HCT116 (cell line): ENCODE results near the gene CRP. TPM values are rescaled to one million over a fixed set of nuclear protein-coding genes. Genes with fewer than 3 reads are reported as not detected.

Source experiments
- ATAC-seq: fragments of 200-7000 bp; cut with Tn5 transposase; 2 replicates; pipeline ENCODE4 v1.9.1; 2020; ENCODE audit warnings: mild to moderate bottlenecking, moderate library complexity
- BruUV-seq: library from RNA; stranded (reverse); fragments of 400-500 nt; replicated peaks from 2 replicates; lab custom pipeline; 2021; lab: Mats Ljungman, UMichigan
- CTCF ChIA-PET: fragments of 300-600 bp; sonication (Branson Sonifier 250); formaldehyde crosslinking; loops from one replicate; lab custom pipeline; 2021; ENCODE audit warnings: antibody characterized with exemption; lab: Charles Lee
- POLR2A ChIA-PET: fragments of 300-600, 350-600 bp; sonication (Branson Sonifier 250); formaldehyde crosslinking; loops from one replicate; lab custom pipeline; 2021; ENCODE audit warnings: antibody characterized with exemption; lab: Charles Lee
- RAD21 ChIA-PET, 2 experiments: fragments of 300-600 bp; sonication (Branson Sonifier 250); formaldehyde crosslinking; loops; one replicate each; lab custom pipeline; 2023; ENCODE audit warnings: low total read pairs in 2 of 2; ENCODE audit not compliant: uncharacterized antibody in 2 of 2, unreplicated experiment in 2 of 2, low non-redundant PET in 1 of 2; lab: Charles Lee
- DNase-seq: peaks from one replicate; pipeline ENCODE4 v3.0.0-alpha.2; 2010; ENCODE audit warnings: low read depth, low spot score
- H2AFZ ChIP-seq: fragments of 200-600 bp; shearing (Covaris generic), sonication (generic); 2 replicates; pipeline ENCODE4 v1.6.1; 2017; ENCODE audit warnings: low read depth, mixed run types, mixed read lengths, antibody characterized with exemption, low read length; ENCODE audit not compliant: poor library complexity, severe bottlenecking
- H3K27ac ChIP-seq: 2 replicates; pipeline ENCODE4 v1.5.1; 2012; ENCODE audit warnings: low read depth, low read length
- H3K27me3 ChIP-seq: fragments of 200-600 bp; sonication (generic); 2 replicates; pipeline ENCODE4 v1.6.1; 2016; ENCODE audit warnings: mixed run types, low read length, mixed read lengths; ENCODE audit not compliant: insufficient read depth
- H3K36me3 ChIP-seq, 2 experiments: fragments of 200-500 bp in 1 of 2; fragments of 200-600 bp in 1 of 2; sonication (Bioruptor generic) in 1 of 2; sonication (generic) in 1 of 2; 2 replicates each; pipeline versions ENCODE4 v1.5.1 to v1.6.1; 2014 to 2016; ENCODE audit warnings: low read length in 2 of 2, inconsistent platforms in 1 of 2, mixed read lengths in 1 of 2, mixed run types in 1 of 2; ENCODE audit not compliant: insufficient read depth in 2 of 2, control insufficient read depth in 1 of 2
- H3K4me1 ChIP-seq, 2 experiments: fragments of 200-600 bp in 1 of 2; sonication (generic) in 1 of 2; 2 replicates each; pipeline versions ENCODE4 v1.5.1 to v1.6.1; 2012 to 2017; ENCODE audit warnings: low read length in 2 of 2, inconsistent platforms in 1 of 2, mild to moderate bottlenecking in 1 of 2, mixed read lengths in 1 of 2, mixed run types in 1 of 2, moderate library complexity in 1 of 2; ENCODE audit not compliant: insufficient read depth in 2 of 2, control insufficient read depth in 1 of 2
- H3K4me2 ChIP-seq: fragments of 200-600 bp; sonication (generic); 2 replicates; pipeline ENCODE4 v1.6.1; 2017; ENCODE audit warnings: mixed run types, low read length, mixed read lengths
- H3K4me3 ChIP-seq, 2 experiments: fragments of 200-600 bp in 1 of 2; sonication (generic) in 1 of 2; replicated peaks in 1 of 2; 2 replicates each; pipeline ENCODE4 v1.5.1; 2011 to 2016; ENCODE audit warnings: low read length in 2 of 2, control low read depth in 1 of 2, low read depth in 1 of 2, mild to moderate bottlenecking in 1 of 2, mixed read lengths in 1 of 2, mixed run types in 1 of 2
- H3K79me2 ChIP-seq: fragments of 200-600 bp; sonication (generic); 2 replicates; pipeline ENCODE4 v1.6.1; 2017; ENCODE audit warnings: mild to moderate bottlenecking, mixed run types, low read length, moderate library complexity, mixed read lengths; ENCODE audit not compliant: insufficient read depth
- H3K9ac ChIP-seq: fragments of 200-600 bp; sonication (generic); 2 replicates; pipeline ENCODE4 v1.6.1; 2016; ENCODE audit warnings: low read length, mixed read lengths
- H3K9me2 ChIP-seq: fragments of 200-600 bp; sonication (generic), shearing (Covaris generic); 2 replicates; pipeline ENCODE4 v1.6.1; 2017; ENCODE audit warnings: mixed run types, mild to moderate bottlenecking, moderate library complexity; ENCODE audit not compliant: insufficient read depth
- H3K9me3 ChIP-seq, 2 experiments: fragments of 200-500 bp in 1 of 2; fragments of 200-600 bp in 1 of 2; sonication (Bioruptor generic) in 1 of 2; sonication (generic) in 1 of 2; 2 replicates each; pipeline ENCODE4 v1.6.1; 2014 to 2017; ENCODE audit warnings: low read length in 2 of 2, mixed read lengths in 2 of 2, inconsistent platforms in 1 of 2, low read depth in 1 of 2, mild to moderate bottlenecking in 1 of 2, mixed run types in 1 of 2, moderate library complexity in 1 of 2; ENCODE audit not compliant: control insufficient read depth in 1 of 2, insufficient read depth in 1 of 2
- H4K20me1 ChIP-seq: fragments of 200-600 bp; sonication (generic), shearing (Covaris generic); 2 replicates; pipeline ENCODE4 v1.6.1; 2017; ENCODE audit warnings: mixed run types, mild to moderate bottlenecking, moderate library complexity; ENCODE audit not compliant: insufficient read depth
- ATF3 ChIP-seq: IDR thresholded peaks from 2 replicates; pipeline ENCODE4 v1.6.1; 2012
- CBX3 ChIP-seq: IDR thresholded peaks from 2 replicates; pipeline ENCODE4 v1.6.1; 2012; ENCODE audit warnings: low read depth
- EGR1 ChIP-seq: IDR thresholded peaks from 2 replicates; pipeline ENCODE4 v1.6.1; 2012; ENCODE audit warnings: low read depth
- EZH2 ChIP-seq: fragments of 200-600 bp; sonication (generic); IDR thresholded peaks from 2 replicates; pipeline ENCODE4 v1.6.1; 2017; ENCODE audit warnings: antibody characterized with exemption, mixed run types
- EZH2phosphoT487 ChIP-seq: fragments of 200-600 bp; IDR thresholded peaks from 2 replicates; pipeline ENCODE4 v1.6.1; 2018; ENCODE audit warnings: antibody characterized with exemption, borderline replicate concordance
- FOSL1 ChIP-seq: IDR thresholded peaks from 2 replicates; pipeline ENCODE4 v1.6.1; 2012; ENCODE audit warnings: low read depth
- POLR2AphosphoS5 ChIP-seq: IDR thresholded peaks from 2 replicates; pipeline ENCODE4 v1.6.1; 2011; ENCODE audit warnings: mild to moderate bottlenecking, low read depth, low read length, moderate library complexity
- SP1 ChIP-seq: IDR thresholded peaks from 2 replicates; pipeline ENCODE4 v1.6.1; 2012; ENCODE audit warnings: low read depth
- SRF ChIP-seq: IDR thresholded peaks from 2 replicates; pipeline ENCODE4 v1.6.1; 2012; ENCODE audit warnings: low read depth
- ZBTB33 ChIP-seq: IDR thresholded peaks from 2 replicates; pipeline ENCODE4 v1.6.1; 2011; ENCODE audit warnings: mild to moderate bottlenecking, low read length, moderate library complexity; ENCODE audit not compliant: insufficient replicate concordance; ENCODE audit errors: extremely low read depth
- intact Hi-C: fragments of 100-400 bp; cut with micrococcal nuclease; formaldehyde crosslinking; loops from 2 replicates; pipeline ENCODE4 v1.10.0; 2022
- total RNA-seq: library from RNA; stranded (reverse); gene quantifications from one replicate; pipeline ENCODE4 v1.2.1, GENCODE V29; 2021; ENCODE audit not compliant: unreplicated experiment

Gene CRP
- total RNA-seq, 1 experiment from 2014 or later, result 1.3 TPM

- TF ChIP-seq ZBTB33 (no peak), EZH2 (no peak), CBX3 (no peak), FOSL1 (no peak), EGR1 (no peak), SP1 (no peak), SRF (no peak), ATF3 (no peak), POLR2AphosphoS5 (no peak), EZH2phosphoT487 (no peak)
- Histone ChIP-seq H3K9me2 (no peaks in the 10 kb centered on the region), H3K27me3 (peaks cover 7% of the 10 kb centered on the region; the same call in 1 of the 2 replicates), H3K36me3 (no peaks in the 10 kb centered on the region), H3K4me2 (no peak overlapping the region), H3K9ac (no peak overlapping the region), H3K9me3 (no peaks in the 10 kb centered on the region), H3K4me1 (no peaks in the 10 kb centered on the region), H3K27ac (no peak overlapping the region), H2AFZ (no peak overlapping the region), H3K79me2 (no peaks in the 10 kb centered on the region), H3K4me3 (no peak overlapping the region), H4K20me1 (no peaks in the 10 kb centered on the region)
- ATAC-seq, result no peak
- no TSS peak for BruUV-seq
- ChIA-PET RAD21 (no interaction called here), POLR2A (no interaction called here), CTCF (no interaction called here)
- DNase-seq, result no peak
- intact Hi-C loops, result no loop called here
Observed at GRCh38 chr1:159763686-159764085, 49.3 kb upstream of the CRP start.
